NCI-H2029 (cell line): ENCODE measurements around the gene MEF2C.

Experiments used
- DNase-seq: peaks from one replicate; lab custom pipeline; 2025; lab: John Stamatoyannopoulos, UW

MEF2C gene

GRCh38 chr5:88888291-88888690 is 5.3 kb upstream of the MEF2C start:
- no peak for DNase-seq

GRCh38 chr5:88887342-88887741 is 4.4 kb upstream of the MEF2C start:
- no peak for DNase-seq

GRCh38 chr5:88886746-88887341 is 3.9 kb upstream of the MEF2C start:
- no peak for DNase-seq

- DNase-seq, result no peak
Observed at GRCh38 chr5:88886252-88886651, 3.3 kb upstream of the MEF2C start.

GRCh38 chr5:88885002-88885401 is 2.0 kb upstream of the MEF2C start:
- no peak for DNase-seq

GRCh38 chr5:88884608-88884877 is 1.6 kb upstream of the MEF2C start:
- DNase-seq, result peak; percentile 12

GRCh38 chr5:88883836-88884607 is 1.0 kb upstream of the MEF2C start:
- DNase-seq, result peak; percentile 55

GRCh38 chr5:88882276-88883038 is 527 bp downstream of the MEF2C start:
- no peak for DNase-seq

- no peak for DNase-seq
Observed at GRCh38 chr5:88881571-88881971, 1.4 kb downstream of the MEF2C start.

GRCh38 chr5:88880201-88880600 is 2.8 kb downstream of the MEF2C start:
- no peak for DNase-seq

- no peak for DNase-seq
Observed at GRCh38 chr5:88879724-88880123, 3.3 kb downstream of the MEF2C start.

GRCh38 chr5:88878976-88879375 is 4.0 kb downstream of the MEF2C start:
- DNase-seq, result no peak

GRCh38 chr5:88877826-88878225 is 5.2 kb downstream of the MEF2C start:
- DNase-seq, result no peak

GRCh38 chr5:88876714-88877113 is 6.3 kb downstream of the MEF2C start:
- DNase-seq, result no peak

GRCh38 chr5:88875341-88876234 is 7.4 kb downstream of the MEF2C start:
- no peak for DNase-seq

GRCh38 chr5:88873447-88873846 is 9.5 kb downstream of the MEF2C start:
- no peak for DNase-seq

GRCh38 chr5:88872971-88873370 is 10.0 kb downstream of the MEF2C start:
- DNase-seq, result no peak

GRCh38 chr5:88870285-88870684 is 12.7 kb downstream of the MEF2C start:
- no peak for DNase-seq

GRCh38 chr5:88868468-88869068 is 14.4 kb downstream of the MEF2C start:
- no peak for DNase-seq

- no peak for DNase-seq
Observed at GRCh38 chr5:88867638-88868037, 15.3 kb downstream of the MEF2C start.

- no peak for DNase-seq
Observed at GRCh38 chr5:88863523-88863922, 19.5 kb downstream of the MEF2C start.
